Measurements from ENCODE around the gene COX19.
"Not testable (repeated sequence)": the region's sequence is repeated elsewhere in the genome, so short reads cannot be mapped to it uniquely, and the experiment has no call there.

COX19 gene

DNA sequence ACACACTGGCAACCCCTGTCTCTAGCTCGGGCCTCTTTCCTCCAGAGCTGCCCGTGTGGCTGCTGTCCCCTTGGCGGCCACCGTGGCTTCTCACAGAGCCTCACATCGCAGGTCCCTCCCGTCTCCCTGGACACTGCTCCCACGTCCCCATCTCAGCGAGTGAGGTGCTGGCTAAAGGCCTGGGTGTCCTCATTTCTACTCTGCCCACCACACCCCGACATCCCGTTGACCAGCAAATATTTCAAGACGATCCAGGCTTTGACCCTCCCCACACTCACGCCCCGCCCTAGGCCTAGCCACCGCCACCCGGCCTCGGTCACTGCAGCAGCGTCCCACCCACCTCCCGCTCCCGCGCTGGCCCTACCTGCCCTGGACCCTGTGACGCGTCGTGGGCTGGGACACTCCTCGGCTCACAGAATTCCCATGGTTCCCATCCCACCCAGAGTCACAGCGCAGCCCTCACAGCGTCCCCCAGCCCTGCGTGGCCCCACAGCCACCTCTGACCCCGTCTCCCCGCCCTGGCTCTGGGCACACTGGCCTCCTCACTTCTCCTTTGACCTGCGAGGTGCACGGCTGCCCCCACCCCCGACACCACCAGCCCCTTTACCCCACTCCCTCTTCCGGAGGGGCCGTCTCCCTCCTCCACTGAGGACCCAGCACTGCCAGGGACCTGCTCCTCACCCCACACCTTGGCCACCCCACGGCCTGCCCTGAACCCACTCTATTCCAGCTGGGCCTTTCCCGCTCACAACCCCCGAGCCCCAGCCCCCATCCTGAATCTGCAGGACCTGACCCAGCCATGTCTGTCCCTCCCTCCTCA, 27.7 kb downstream of the COX19 start:
- DNase-seq: no peak

DNA sequence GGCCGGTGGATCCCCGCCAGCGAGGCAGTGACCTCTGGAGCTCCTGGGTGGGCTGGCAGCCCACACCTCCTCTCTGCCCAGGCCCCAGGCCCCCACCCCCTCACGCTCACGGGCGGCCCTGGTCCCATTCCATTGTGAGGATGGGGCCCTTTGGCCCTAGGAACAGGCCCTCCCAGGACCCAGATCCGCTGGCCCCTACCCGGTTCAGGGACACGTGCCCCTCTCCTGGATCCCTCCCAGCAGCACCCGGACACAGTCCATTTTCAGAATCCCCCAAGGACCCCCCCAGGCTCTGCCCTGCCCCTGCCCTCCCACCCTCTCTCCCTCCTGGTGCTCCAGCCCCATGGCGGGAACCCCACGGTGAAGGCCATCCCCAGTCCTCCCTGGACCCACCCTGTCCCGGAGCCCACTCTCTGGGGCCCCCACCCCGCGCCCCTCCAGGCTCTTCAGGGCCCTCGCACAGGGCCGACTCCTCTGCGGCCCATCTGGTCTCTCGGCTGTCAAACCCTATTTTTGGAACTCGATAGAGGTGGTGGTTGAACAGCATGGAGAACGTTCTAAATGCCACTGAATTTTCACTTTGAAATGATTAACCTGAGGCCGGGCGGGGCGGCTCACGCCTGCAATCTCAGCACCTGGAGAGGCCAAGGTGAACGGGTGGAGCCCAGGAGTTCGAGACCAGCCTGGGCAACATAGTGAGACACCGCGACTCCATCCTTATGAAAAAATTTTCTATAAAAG, 28.9 kb downstream of the COX19 start:
- DNase-seq: no peak

DNA sequence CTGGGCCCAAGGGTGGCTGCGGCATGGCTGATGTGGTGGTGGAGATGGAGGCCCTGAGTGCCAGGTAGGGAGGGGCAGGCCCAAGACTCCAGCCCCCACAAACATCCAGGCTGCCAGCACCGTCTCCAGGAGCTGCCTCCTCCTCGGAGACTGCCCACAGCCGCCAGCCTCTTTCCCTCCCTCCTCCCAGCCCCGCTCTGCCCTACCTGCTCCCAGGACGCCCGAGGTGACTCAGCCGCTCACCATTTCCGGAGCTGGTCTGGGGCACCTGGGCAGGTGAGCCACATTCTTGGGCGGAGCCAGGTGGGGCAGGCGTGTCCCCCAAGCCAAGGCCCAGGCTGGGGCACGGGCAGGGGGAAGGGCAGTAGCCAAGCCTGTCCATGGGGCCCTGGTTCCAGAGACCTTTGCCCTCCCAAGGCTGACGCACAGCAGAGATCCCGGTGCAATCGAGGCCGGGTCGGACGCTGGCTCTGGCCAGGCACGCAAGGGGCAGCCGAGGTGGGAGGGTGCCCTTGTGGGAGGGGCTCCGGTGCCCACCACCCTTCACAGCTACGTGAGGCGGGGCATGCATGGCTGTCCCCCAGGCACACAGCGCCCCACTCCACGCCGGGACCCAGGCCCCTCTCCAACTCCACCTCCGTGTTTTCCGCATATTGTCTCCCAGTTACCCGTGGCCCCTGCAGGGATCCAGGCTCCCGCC, 29.6 kb downstream of the COX19 start:
- DNase-seq: peak in 1 of 56 donors; percentile 9

DNA sequence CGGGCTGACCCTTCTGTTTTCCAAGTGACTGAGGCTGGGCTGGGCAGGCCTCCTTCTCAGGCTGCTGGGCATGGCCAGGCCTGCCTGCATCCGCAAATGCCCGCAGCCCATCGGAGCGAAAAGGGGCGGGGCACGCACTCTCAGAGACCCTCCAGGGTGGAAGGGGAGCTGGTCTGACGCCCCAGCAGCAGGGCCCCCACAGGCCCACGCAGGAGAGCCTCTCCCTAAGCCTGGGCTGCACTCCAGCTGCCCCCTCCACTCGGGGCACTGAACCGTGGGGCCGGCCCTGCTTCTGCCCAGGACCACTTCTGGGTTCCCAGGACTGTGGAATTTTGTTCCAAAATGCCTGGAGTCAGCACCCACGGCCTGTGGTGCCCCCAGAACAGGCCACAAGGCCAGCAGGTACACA, 30.2 kb downstream of the COX19 start:
- DNase-seq: no peak

DNA sequence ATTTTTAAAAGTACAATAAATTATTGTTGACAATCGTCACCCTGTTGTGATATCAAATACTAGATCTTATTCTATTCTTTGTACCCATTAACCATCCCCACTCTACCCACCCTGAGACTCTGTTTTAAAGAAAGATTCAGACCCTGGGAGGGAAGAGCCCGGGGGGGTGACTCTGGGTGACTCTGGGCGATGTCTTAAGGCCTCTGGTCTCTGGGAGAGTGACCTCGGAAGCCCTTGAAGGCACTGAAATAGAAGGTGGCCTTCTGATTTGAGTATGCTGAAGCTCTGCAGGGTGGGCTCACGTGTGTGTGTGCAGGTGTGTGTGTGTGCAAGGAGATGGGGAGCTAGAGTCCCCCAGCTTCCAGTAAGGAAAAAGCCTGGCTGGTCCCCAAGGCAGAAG, 30.6 kb downstream of the COX19 start:
- DNase-seq: no peak

DNA sequence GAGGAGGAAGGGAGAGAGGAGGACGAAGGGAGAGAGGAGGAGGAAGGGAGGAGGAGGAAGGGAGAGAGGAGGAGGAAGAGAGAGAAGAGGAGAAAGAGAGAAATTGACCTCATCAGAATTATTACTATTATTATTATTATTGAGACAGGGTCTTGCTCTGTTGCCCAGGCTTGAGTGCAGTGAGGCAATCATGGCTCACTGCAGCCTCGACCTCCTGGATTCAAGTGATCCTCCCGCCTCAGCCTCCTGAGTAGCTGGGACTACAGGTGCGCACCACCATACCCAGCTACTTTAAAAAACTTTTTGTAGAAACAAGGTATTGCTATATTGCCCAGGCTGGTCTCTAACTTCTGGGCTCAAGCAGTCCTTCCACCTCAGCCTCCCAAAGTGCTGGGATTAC, 31.6 kb downstream of the COX19 start:
- not testable (repeated sequence) for DNase-seq

DNA sequence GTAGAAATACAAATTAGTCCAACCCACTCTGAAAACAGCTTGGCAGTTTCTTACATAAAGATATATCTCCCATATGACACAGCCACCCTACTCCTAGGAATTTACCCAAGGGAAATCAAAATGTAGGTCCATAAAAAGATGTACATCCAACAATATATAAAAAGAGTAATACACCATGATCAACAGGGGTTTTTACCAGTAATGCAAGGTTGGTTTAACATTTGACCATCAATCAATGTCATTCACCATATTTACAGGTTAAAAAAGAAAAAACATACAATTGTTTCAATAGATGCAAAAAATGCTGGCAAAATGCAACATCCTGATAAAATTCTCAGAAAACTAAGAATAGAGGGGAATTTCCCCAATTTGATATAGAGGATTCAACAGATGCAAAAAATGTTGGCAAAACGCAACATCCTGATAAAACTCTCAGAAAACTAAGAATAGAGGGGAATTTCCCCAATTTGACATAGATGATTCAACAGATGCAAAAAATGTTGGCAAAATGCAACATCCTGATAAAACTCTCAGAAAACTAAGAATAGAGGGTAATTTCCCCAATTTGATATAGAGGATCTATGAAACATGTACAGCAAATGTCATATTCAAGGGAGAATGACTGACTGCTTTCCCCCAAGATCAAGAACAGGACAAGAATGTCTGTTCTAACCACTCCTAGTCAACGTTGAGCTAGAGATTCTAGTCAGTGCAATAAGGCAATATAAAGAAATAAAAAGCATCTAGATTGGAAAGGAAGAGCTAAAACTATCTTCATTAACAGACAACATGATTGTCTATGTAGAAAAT, 34.5 kb downstream of the COX19 start:
- DNase-seq: no peak

DNA sequence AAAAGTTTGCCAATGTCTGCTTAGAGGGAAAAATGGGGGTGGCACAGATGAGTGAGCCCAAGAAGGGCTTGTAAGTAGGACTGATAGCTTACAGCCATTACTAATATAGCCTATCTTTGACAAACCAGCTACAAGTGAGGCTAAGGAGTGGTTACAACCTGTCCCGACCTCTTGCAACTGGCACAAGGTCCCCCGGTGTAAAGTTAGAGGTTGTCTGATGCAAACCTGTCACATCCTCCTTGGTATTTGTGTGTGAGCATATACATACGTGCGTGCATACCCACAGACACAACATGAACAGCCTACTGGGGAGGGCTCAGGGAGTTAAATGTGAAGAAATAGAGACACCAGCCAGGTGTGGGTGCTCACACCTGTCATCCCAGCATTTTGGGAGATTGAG, 35.5 kb downstream of the COX19 start:
- no peak for DNase-seq

DNA sequence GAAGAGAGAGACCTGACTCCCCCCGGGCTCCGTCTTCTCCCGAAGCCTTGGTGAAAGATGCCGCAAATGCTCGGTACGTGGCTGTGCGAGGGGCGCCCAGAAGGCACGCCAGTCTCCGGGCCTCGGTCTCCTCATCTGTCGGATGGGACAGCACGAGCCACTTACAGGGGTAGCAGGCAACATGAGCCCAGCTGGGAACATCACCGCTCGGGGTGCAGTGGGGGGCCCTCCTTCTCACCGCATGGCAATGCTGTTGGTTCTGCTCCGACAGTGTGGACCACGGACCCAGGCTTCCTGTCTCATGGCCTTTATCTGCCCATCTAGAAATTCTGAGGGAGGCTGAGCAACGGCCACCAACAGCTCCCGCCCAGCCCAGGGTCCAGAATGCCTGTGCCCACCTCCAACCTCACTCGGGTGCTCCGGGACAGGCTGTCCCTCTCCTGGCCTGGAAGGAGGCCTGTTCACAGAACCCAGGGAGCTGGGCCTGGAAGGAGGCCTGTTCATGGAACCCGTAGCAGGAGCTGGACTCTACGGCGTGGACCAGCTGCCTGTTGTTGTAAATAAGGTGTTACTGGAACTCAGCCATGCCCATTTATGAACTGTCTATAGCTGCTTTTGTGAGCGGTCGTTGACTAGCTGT, 36.7 kb downstream of the COX19 start:
- no peak for DNase-seq

DNA sequence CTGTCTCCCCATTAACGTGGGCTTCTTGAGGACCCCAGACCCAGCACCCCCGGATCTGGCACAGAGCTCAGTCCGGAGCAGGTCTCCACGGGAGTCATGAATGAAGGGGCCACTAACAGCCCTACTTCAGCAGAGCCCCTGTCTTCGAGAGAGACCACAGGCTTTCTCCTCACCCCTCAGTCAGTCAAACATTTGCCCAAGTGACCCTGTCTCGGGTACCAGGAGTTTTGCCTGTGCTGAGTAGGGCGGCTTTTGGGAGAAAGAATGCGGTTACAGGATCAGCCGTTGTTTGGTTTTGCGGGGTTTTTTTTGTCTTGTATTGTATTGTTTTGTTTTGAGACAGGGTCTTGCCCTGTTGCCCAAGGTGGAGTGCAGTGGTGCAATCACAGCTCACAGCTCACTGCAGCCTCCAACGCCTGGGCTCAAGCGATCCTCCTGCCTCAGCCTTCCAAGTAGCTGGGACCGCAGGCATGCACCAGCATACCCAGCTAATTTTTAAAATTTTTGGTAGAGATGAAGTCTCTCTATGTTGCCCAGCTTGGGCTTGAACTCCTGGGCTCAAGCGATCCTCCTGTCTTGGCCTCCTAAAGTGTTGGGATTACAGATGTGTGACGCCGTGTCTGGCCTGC, 37.4 kb downstream of the COX19 start:
- DNase-seq: no peak

DNA sequence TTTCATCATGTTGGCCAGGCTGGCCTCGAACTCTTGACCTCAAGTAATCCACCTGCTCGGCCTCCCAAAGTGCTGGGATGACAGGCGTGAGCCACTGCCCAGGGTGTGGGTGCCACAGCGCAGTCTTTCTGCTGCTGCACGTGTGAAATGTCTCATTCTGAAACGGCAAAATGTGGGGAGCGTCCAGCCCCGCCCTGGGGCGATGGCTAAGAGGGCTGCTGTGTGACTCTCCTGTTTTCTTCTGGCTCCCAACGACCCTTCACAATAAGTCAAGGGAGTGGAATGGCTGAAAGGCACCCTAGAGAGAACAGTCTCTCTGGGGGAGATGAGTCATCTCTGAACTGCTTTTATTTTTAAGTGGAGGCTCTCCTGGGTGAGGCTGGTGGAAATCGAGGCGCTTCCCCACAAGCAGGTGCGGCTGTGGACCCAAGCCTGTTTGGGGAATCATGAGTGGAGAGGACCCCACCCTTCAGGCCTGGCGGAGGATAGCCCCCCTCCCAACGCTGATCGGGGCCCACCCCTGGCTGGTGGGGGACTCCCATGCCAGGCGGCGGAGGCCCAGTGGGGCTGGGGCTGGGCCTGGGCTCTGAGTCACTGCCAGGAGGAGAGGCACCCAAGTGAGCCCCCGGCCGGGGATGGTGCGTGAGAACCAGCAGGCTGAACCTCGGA, 38.8 kb downstream of the COX19 start:
- DNase-seq: no peak

DNA sequence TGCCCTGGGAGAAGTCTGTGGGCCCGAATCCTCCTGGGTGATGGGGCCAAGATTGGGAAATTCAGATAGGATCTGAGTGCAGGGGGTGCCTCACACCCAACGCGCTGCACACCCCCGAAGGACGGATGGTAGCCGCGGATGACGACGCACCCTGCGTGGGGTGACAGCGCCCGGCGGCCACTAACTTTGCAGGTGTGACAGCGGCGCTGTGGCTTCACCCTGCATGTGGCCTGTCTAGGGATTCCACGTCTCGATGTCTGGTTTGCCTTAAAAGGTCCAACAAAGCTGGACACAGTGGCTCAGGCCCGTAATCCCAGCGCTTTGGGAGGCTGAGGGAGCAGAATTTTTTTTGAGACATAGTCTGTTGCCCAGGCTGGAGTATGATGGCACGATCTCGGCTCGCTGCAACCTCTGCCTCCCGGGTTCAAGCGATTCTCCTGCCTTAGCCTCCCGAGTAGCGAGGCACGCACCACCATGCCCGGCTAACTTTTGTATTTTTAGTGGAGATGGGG, 39.4 kb downstream of the COX19 start:
- DNase-seq: no peak

DNA sequence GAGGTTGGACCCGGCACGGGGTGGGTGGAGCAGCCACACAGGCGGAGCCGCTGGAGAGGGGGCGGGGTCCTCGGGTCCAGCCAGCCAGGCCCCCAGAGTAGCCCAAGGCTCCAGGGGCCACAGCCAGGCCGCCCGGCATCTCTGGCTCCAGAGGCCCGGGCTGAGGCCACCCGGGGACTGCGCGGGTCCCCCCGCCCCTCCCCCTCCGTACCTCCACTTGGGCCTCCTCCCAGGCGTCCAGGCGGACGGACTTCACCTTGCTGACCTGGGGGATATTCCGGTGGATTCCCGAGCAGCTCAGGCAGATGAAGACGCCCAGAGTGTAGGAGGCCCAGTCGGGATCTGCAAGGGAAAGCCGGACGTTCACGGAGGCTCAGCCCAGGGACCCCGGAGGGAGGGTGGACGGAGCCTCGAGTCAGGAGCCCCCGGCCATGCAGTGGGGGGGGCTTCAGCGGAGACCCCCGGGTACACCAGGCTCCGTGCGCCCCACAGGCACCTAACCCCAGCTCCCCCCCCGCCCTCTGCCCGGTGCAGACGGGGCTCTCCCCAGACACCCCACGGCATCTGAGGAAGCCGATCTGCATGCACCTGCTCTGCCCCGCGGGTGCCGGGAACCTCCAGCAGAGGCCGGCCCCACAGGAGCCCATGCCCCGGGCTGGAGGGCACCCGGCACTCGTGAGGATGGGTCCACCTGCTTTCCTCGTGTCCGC, 40.0 kb downstream of the COX19 start:
- DNase-seq: no peak

DNA sequence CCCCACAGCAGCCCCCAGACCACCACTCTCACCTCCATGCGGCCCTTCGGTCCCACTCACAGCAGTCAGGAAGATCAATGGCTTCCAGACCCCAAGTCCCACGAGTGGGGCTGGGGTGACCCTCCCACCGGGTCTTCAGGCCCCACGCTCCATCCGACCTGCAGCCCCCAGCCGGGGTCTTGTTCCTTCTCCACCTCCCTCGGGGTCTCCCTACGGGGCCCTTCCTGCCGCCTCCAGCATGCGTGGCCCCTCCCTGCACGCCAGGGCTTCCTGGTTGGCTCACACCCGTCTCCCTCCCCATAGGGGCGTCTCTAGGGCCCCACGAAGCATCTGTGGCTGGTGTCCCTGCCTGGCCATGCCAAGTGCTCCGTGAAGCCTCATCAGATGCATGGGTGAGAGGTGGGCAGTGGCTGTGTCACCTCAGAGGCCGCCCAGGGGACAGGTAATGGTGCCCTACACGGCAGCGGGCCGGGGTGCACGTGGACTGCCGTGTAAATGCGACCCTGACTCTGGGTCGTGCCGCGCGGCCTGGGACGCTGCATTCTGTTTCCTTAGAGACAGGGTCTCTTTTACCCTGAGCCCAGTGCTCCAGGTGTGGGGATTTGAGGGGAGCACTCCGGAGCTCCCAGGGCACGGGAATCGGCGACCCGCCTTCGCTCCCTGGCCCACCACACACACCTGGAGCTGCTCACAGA, 40.7 kb downstream of the COX19 start:
- DNase-seq: no peak

DNA sequence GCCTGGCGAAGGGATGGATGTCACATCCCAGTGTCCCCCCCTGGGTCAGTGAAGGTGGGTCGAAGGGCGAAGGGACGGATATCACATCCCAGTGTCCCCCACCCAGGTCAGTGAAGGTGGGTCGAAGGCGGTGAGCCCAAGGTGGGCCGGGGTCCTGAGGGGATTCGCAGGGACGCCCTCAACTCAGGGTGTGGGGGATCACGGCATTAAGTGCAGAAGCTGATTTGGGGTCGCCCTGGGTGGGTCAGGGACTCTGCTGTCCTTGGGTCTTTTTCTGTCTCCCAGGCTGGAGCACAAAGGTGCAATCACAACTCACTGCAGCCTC, 42.7 kb downstream of the COX19 start:
- DNase-seq: no peak

DNA sequence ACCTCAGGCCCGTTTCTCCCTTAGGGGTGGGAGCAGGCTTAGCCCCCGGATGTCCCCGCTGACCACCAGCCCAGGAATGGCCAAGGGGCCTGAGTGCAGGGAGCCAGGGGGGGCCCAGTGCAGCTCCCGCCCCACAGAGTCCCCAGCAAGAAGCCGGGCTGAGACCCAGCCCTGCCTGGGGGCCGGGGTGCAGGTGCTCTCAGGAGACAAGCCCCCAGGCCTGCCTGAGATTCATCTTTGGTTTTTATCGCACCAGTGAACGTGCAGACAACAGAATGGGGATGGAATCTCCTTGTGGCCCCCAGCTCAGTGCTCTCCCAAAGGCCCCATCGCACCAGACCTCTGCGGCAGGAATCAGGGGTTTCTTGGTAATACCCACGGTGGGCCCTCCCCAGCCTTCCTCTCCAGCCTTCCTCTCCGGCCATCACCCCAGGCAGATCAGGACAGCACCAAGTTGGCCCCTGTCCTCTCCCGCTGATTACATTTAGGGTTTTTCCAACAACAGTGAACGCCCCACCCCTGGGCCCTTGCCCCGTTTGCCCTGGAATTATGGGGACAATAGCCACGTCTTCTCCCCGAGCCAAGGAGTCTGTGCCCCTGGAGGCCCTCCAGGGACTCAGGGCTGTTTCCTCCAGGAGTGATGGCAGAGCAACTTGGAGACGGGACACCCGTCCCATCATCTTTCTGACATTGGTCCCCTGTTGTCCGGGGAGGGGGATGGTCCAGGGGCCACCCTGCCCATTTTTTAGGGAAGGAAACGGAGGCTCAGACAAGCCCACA, 43.3 kb downstream of the COX19 start:
- no peak for DNase-seq

DNA sequence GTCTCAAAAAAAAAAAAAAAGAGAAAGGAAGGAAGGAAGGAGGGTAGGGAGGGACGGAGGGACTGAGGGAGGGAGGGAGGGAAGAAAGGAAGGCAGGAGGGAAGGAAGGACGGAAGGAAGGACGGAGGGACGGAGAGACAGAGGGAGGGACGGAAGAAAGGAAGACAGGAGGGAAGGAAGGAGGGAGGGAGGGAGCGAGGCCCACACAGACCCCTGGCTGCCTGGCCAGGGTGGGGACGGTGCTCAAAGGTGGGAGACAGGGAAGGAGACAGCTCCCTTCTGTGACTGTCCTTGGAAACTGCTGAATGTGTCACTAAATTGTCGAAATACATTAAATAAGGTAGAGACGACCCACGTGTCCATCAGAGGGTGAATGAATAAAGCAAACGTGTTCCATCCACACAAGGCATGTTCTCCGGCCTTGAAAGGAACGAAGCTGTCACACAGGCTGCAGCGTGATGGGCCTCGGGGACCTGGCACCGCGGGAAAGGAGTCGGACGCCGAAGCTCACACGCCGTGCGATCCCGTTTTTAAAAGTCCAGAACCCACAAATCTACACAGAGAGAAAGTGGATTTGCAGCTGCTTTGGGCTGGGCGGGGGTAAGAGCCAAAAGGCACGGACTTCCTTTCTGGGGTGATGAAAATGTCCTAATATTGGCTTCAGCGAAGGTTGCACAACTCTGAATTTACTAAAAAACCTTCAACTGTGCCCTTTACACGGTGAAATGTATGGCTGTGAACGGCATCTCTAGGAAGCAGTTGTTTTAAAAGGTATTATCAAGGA, 44.2 kb downstream of the COX19 start:
- no peak for DNase-seq

All from amygdala (tissue), 56 donors.